Neuronal stem cell (in vitro differentiated cells): ENCODE measurements around the gene CDC40. TPM values are rescaled to one million over a fixed set of nuclear protein-coding genes. Genes with fewer than 3 reads are reported as not detected.
A peak's percentile ranks its signal among the peaks of the same experiment; 100 is the strongest.

ENCODE experiments used
- DNase-seq: peaks from one replicate; pipeline ENCODE4 v3.0.0-alpha.2; 2013; ENCODE audit warnings: low spot score
- H2AFZ ChIP-seq: one replicate; pipeline ENCODE4 v1.6.1; 2013; ENCODE audit warnings: mild to moderate bottlenecking, low read length, inconsistent platforms
- H2AK5ac ChIP-seq: 2 replicates; pipeline ENCODE4 v1.6.1; 2013; ENCODE audit warnings: low read depth, mild to moderate bottlenecking, inconsistent platforms, low read length, moderate library complexity, mixed read lengths
- H2BK120ac ChIP-seq: 2 replicates; pipeline ENCODE4 v1.6.1; 2013; ENCODE audit warnings: low read depth, mild to moderate bottlenecking, inconsistent platforms, low read length, moderate library complexity, mixed read lengths
- H2BK12ac ChIP-seq: one replicate; pipeline ENCODE4 v1.6.1; 2013; ENCODE audit warnings: low read length, inconsistent platforms
- H2BK15ac ChIP-seq: 2 replicates; pipeline ENCODE4 v1.6.1; 2013; ENCODE audit warnings: mild to moderate bottlenecking, low read length, inconsistent platforms, mixed read lengths
- H2BK5ac ChIP-seq: one replicate; pipeline ENCODE4 v1.6.1; 2013; ENCODE audit warnings: inconsistent platforms, mild to moderate bottlenecking, low read length, moderate library complexity
- H3K14ac ChIP-seq: one replicate; pipeline ENCODE4 v1.6.1; 2013; ENCODE audit warnings: low read length, inconsistent platforms
- H3K18ac ChIP-seq: 2 replicates; pipeline ENCODE4 v1.6.1; 2013; ENCODE audit warnings: low read length, inconsistent platforms
- H3K23ac ChIP-seq: 2 replicates; pipeline ENCODE4 v1.6.1; 2013; ENCODE audit warnings: low read depth, mild to moderate bottlenecking, mixed read lengths, low read length, inconsistent platforms; ENCODE audit not compliant: poor library complexity
- H3K27ac ChIP-seq: replicated peaks from 3 replicates; pipeline ENCODE4 v1.5.1; 2013; ENCODE audit warnings: low read length, inconsistent platforms
- H3K27me3 ChIP-seq, 3 experiments: 2 replicates each; pipeline ENCODE4 v1.6.1; 2013; ENCODE audit warnings: low read length in 3 of 3, mild to moderate bottlenecking in 2 of 3, inconsistent platforms in 1 of 3, low read depth in 1 of 3, mixed read lengths in 1 of 3, moderate library complexity in 1 of 3; ENCODE audit not compliant: control insufficient read depth in 3 of 3, insufficient read depth in 3 of 3
- H3K36me3 ChIP-seq, 2 donors: replicated peaks in 1 of 2; 2 replicates each; pipeline ENCODE4 v1.6.1; 2013; ENCODE audit warnings: low read length in 2 of 2; ENCODE audit not compliant: control insufficient read depth in 2 of 2, insufficient read depth in 2 of 2
- H3K4ac ChIP-seq: 2 replicates; pipeline ENCODE4 v1.6.1; 2013; ENCODE audit warnings: inconsistent platforms, mild to moderate bottlenecking, low read length, moderate library complexity
- H3K4me1 ChIP-seq, 2 donors: 1 replicate in 1 of 2; 2 replicates in 1 of 2; pipeline ENCODE4 v1.6.1; 2013; ENCODE audit warnings: low read length in 2 of 2, low read depth in 1 of 2; ENCODE audit not compliant: control insufficient read depth in 2 of 2, insufficient read depth in 1 of 2
- H3K4me2 ChIP-seq: one replicate; pipeline ENCODE4 v1.6.1; 2013; ENCODE audit warnings: mild to moderate bottlenecking, low read length, inconsistent platforms; ENCODE audit not compliant: insufficient read depth, poor library complexity, severe bottlenecking
- H3K4me3 ChIP-seq, 2 donors: 2 replicates each; pipeline ENCODE4 v1.5.1; 2013; ENCODE audit warnings: low read length in 2 of 2, mild to moderate bottlenecking in 2 of 2, inconsistent platforms in 1 of 2, moderate library complexity in 1 of 2
- H3K79me1 ChIP-seq: one replicate; pipeline ENCODE4 v1.6.1; 2013; ENCODE audit warnings: low read depth, mild to moderate bottlenecking, inconsistent platforms, low read length, moderate library complexity
- H3K9ac ChIP-seq: one replicate; pipeline ENCODE4 v1.6.1; 2013; ENCODE audit warnings: mild to moderate bottlenecking, low read depth, low read length, inconsistent platforms; ENCODE audit not compliant: poor library complexity
- H3K9me3 ChIP-seq, 2 donors: replicated peaks in 1 of 2; 2 replicates each; pipeline versions ENCODE3 to v1.6.1; 2013; ENCODE audit warnings: low read length in 2 of 2, mild to moderate bottlenecking in 2 of 2, inconsistent platforms in 1 of 2, low read depth in 1 of 2, mixed read lengths in 1 of 2, moderate library complexity in 1 of 2; ENCODE audit not compliant: control insufficient read depth in 2 of 2, insufficient read depth in 1 of 2
- H4K8ac ChIP-seq: one replicate; pipeline ENCODE4 v1.6.1; 2013; ENCODE audit warnings: low read depth, mild to moderate bottlenecking, inconsistent platforms, low read length, moderate library complexity
- H4K91ac ChIP-seq: one replicate; pipeline ENCODE4 v1.6.1; 2013; ENCODE audit warnings: low read length, low read depth, mild to moderate bottlenecking, inconsistent platforms; ENCODE audit not compliant: poor library complexity
- WGBS, 2 donors: extraction: QIAGEN DNeasy Blood & Tissue Kit; methylation state at CpG; one replicate each; pipeline ENCODE4 v1.1.7; 2013; ENCODE audit warnings: missing lambda C conversion rate in 2 of 2, mixed read lengths in 1 of 2; ENCODE audit not compliant: insufficient read length in 2 of 2, insufficient replicate concordance in 1 of 2; ENCODE audit errors: extremely low coverage in 2 of 2; 5-methylcytosine and 5-hydroxymethylcytosine counted together
- polyA plus RNA-seq, 2 experiments: library from polyadenylated mRNA; stranded (reverse); fragments of 200-250 nt; gene quantifications; one replicate each; pipeline ENCODE4 v1.2.3, GENCODE V29; 2013

Gene CDC40
- polyA plus RNA-seq (2013, experiment 1 of 2): 25.0 TPM
- polyA plus RNA-seq (2013, experiment 2 of 2): 25.9 TPM

DNA sequence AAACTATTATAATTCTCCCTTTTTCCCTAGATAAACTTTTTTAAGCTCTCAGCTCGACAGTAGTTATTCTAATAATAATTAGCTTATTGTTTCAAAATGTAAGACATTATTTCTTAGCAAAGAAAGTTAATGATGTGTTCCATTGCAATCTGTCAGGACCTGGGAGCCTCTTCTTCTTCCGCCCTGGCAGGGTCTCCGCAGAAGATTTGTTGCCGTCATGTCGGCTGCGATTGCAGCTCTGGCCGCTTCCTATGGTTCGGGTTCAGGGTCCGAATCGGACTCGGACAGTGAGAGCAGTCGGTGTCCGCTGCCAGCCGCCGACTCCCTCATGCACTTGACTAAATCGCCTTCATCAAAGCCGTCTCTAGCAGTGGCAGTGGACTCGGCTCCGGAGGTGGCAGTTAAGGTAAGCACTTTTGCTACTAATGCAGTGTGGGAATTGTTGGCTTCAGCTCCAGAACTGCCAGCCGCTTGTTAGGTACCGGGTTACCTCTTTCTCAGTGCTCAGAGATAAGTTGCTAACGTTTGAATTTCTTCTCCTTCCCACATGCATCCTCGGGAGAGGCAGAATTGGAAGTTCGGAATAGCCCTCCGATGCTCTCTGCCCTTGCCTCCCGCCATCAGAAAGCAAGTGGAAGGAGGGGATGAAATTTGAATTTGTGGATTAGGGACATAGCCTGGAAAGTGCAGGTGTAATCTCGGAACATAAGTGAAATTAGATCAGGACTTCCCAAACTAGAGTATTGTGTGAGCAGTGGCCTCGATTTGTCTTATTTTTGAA is at the start of gene CDC40:
Gene CDC40, plus strand, starts transcription at position 200 of the 781 bp plus-strand sequence. Its CDS starts 18 bp downstream, at position 218.
- H3K4me3 ChIP-seq: peak within 1 kb of the TSS; percentile 88 to 95
- H2BK12ac ChIP-seq: peak within 1 kb of the TSS; percentile 30
- H3K4me1 ChIP-seq: peaks cover 1 to 14% of the 10 kb centered on the region in 2 donors
- no peak for DNase-seq
- peak within 1 kb of the TSS; percentile 90 for H3K9ac ChIP-seq
- H4K91ac ChIP-seq: no peak within 1 kb of the TSS
- no peak within 1 kb of the TSS for H3K4ac ChIP-seq
- peak within 1 kb of the TSS; percentile 45 for H2AK5ac ChIP-seq
- H3K79me1 ChIP-seq: peaks cover 6% of the 10 kb centered on the region
- H3K14ac ChIP-seq: no peak within 1 kb of the TSS
- H3K27me3 ChIP-seq: no peaks in the 10 kb centered on the region
- H2BK15ac ChIP-seq: peak within 1 kb of the TSS; percentile 94
- H3K4me2 ChIP-seq: peak within 1 kb of the TSS; percentile 78
- peaks cover 0 to 3% of the 10 kb centered on the region in 2 donors for H3K9me3 ChIP-seq
- peak within 1 kb of the TSS; percentile 99 for H3K18ac ChIP-seq
- H2BK120ac ChIP-seq: peak within 1 kb of the TSS; percentile 83
- no peak within 1 kb of the TSS for H4K8ac ChIP-seq
- WGBS, 2 donors: no CpG with 5 or more reads among the region's 28 CpGs
- peak within 1 kb of the TSS; percentile 97 for H3K27ac ChIP-seq
- peaks cover 2 to 5% of the 10 kb centered on the region in 2 donors for H3K36me3 ChIP-seq
- H2BK5ac ChIP-seq: peak within 1 kb of the TSS; percentile 91
- H3K23ac ChIP-seq: peak within 1 kb of the TSS; percentile 92
- H2AFZ ChIP-seq: peak within 1 kb of the TSS; percentile 99

DNA sequence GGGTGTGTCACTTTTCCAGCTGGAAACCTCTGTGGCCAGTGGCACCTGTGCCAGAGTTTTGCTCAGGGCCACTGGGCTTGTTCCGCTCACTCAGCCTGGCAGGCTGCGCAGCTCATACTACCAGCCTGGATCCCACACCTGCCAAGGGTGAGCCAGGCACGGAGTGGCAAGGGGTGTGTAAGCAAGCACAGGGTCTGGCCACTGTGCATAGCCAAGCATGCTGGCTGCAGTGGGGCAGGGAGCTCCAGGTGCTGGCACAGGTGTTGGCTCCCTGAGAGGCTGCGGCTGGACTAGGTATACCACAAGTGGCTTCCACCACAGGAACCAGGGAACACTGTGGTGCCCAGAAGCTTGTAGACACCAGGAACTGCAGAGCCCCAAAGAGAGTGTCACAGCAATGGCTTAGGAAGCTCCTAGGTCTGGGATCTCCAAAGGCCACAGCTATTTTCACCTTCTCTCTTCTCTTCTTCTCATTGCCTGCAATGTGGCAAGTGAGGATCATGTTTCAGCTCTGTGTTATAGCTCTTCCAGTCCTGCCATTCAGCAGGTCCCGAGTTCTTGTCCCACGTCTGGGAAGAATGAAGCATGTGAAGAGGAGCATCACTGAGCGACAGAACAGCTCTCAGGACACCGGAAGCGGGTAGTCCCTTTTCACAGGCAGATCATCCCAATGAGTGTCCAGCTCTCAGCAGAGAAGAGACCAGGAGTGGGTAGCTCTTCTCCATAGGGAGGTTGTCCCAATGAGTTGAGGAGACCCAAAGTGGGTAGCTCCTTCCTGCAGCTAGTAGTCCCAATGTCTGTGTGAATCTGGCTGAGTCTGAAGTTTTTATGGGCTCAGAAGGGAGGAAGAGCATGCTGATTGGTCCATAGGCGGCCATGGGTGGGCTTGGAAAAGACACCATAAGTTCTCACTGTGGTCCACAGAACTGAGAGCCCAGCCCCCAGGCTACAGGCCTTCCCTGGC is 42.0 kb upstream of the CDC40 start:
- Histone ChIP-seq H3K27ac (no peak overlapping the region), H3K9ac (no peak overlapping the region), H3K4me2 (no peak overlapping the region), H3K4me3 (no peak overlapping the region), H3K36me3 (peaks cover 11 to 18% of the 10 kb centered on the region in 2 donors), H2BK5ac (no peak overlapping the region), H4K91ac (no peak overlapping the region), H3K18ac (no peak overlapping the region), H2AFZ (no peak overlapping the region), H3K4me1 (no peaks in the 10 kb centered on the region), H2BK15ac (no peak overlapping the region), H3K79me1 (peaks cover 10% of the 10 kb centered on the region), H2BK12ac (no peak overlapping the region), H2AK5ac (no peak overlapping the region), H4K8ac (no peak overlapping the region), H3K14ac (no peak overlapping the region), H3K4ac (no peak overlapping the region), H3K27me3 (no peaks in the 10 kb centered on the region), H3K23ac (peak overlapping the region; percentile 60), H2BK120ac (no peak overlapping the region), H3K9me3 (peaks cover 18 to 24% of the 10 kb centered on the region in 2 donors)
- no peak for DNase-seq
- WGBS, 2 donors: no CpG with 5 or more reads among the region's 10 CpGs

DNA sequence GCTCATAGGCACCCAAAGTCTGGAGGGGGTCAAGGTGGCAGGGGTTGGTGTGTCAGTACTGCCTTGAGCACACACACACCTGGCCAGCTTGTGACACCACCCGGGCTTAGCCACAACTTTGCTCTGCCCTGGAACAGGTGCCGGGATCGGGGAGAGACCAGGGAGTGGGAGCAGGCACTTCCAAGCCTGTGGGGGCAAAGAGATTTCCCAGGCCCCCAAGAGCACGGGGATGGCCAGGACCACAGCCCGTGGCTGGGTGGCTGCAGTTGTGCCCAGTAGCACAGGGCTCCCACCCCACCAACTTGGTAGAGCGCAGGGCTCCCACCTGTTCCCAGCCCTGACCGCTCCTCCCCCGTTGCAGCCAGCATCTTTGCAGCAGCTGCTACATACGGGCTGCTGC is 41.2 kb upstream of the CDC40 start:
- peaks cover 11 to 18% of the 10 kb centered on the region in 2 donors for H3K36me3 ChIP-seq
- DNase-seq: no peak
- H4K91ac ChIP-seq: no peak overlapping the region
- no CpG with 5 or more reads among the region's 9 CpGs for WGBS, 2 donors
- H2AK5ac ChIP-seq: no peak overlapping the region
- peaks cover 10% of the 10 kb centered on the region for H3K79me1 ChIP-seq
- no peak overlapping the region for H2BK120ac ChIP-seq
- no peak overlapping the region for H2BK15ac ChIP-seq
- no peak overlapping the region for H2AFZ ChIP-seq
- no peak overlapping the region for H3K9ac ChIP-seq
- no peak overlapping the region for H3K14ac ChIP-seq
- no peak overlapping the region for H3K4me3 ChIP-seq
- no peak overlapping the region for H2BK12ac ChIP-seq
- H3K9me3 ChIP-seq: peaks cover 18 to 24% of the 10 kb centered on the region in 2 donors
- peak overlapping the region; percentile 28 for H3K18ac ChIP-seq
- no peak overlapping the region for H3K27ac ChIP-seq
- H3K4ac ChIP-seq: no peak overlapping the region
- no peak overlapping the region for H2BK5ac ChIP-seq
- H3K23ac ChIP-seq: peak overlapping the region; percentile 55
- no peaks in the 10 kb centered on the region for H3K27me3 ChIP-seq
- H3K4me2 ChIP-seq: no peak overlapping the region
- no peak overlapping the region for H4K8ac ChIP-seq
- H3K4me1 ChIP-seq: no peaks in the 10 kb centered on the region
